ENCODE data around the gene DUSP8.
A peak's percentile ranks its signal among the peaks of the same experiment; 100 is the strongest.
"Not testable (repeated sequence)": the region's sequence is repeated elsewhere in the genome, so short reads cannot be mapped to it uniquely, and the experiment has no call there.

DUSP8 gene

GRCh38 chr11:1589191-1589963 lies 17.3 kb upstream of the DUSP8 start:
- not testable (repeated sequence) for DNase-seq (ENCODE audit: low read depth in 2 of 2)

GRCh38 chr11:1586699-1587098 lies 14.6 kb upstream of the DUSP8 start:
- DNase-seq (ENCODE audit: low read depth in 2 of 2): no peak

GRCh38 chr11:1584661-1585370 lies 12.7 kb upstream of the DUSP8 start, which contains the start of gene KRTAP5-1:
Gene KRTAP5-1 (minus strand): TSS chr11:1585283. CDS start chr11:1585249, 34 bp downstream.
- DNase-seq (ENCODE audit: low read depth in 2 of 2): not testable (repeated sequence)

GRCh38 chr11:1582909-1583308 lies 10.8 kb upstream of the DUSP8 start:
- not testable (repeated sequence) for DNase-seq (ENCODE audit: low read depth in 2 of 2)

GRCh38 chr11:1581976-1582375 lies 9.9 kb upstream of the DUSP8 start:
- DNase-seq (ENCODE audit: low read depth in 2 of 2): no peak

- no peak for DNase-seq (ENCODE audit: low read depth in 2 of 2)
Observed at GRCh38 chr11:1576825-1577224, 4.8 kb upstream of the DUSP8 start.

- not testable (repeated sequence) for DNase-seq (ENCODE audit: low read depth in 2 of 2)
Observed at GRCh38 chr11:1575756-1576155, 3.7 kb upstream of the DUSP8 start.

- no peak for DNase-seq (ENCODE audit: low read depth in 2 of 2)
Observed at GRCh38 chr11:1574933-1575242, 2.8 kb upstream of the DUSP8 start.

GRCh38 chr11:1574238-1574932 lies 2.3 kb upstream of the DUSP8 start:
- DNase-seq (ENCODE audit: low read depth in 2 of 2): peak; percentile 37 to 40

GRCh38 chr11:1573903-1574237 lies 1.8 kb upstream of the DUSP8 start:
- DNase-seq (ENCODE audit: low read depth in 2 of 2): no peak

GRCh38 chr11:1573077-1573902 lies 1.2 kb upstream of the DUSP8 start:
- DNase-seq (ENCODE audit: low read depth in 2 of 2): no peak

- DNase-seq (ENCODE audit: low read depth in 2 of 2): no peak
Observed at GRCh38 chr11:1571760-1572196, 293 bp downstream of the DUSP8 start.

- no peak for DNase-seq (ENCODE audit: low read depth in 2 of 2)
Observed at GRCh38 chr11:1570896-1571759, 943 bp downstream of the DUSP8 start.

GRCh38 chr11:1570531-1570895 lies 1.6 kb downstream of the DUSP8 start:
- DNase-seq (ENCODE audit: low read depth in 2 of 2): no peak

- no peak for DNase-seq (ENCODE audit: low read depth in 2 of 2)
Observed at GRCh38 chr11:1570001-1570453, 2.0 kb downstream of the DUSP8 start.

GRCh38 chr11:1569251-1569780 lies 2.8 kb downstream of the DUSP8 start:
- no peak for DNase-seq (ENCODE audit: low read depth in 2 of 2)

- peak in 1 of 2 donors; percentile 39 for DNase-seq (ENCODE audit: low read depth in 2 of 2)
Observed at GRCh38 chr11:1568441-1568911, 3.6 kb downstream of the DUSP8 start.

- DNase-seq (ENCODE audit: low read depth in 2 of 2): no peak
Observed at GRCh38 chr11:1567721-1568100, 4.4 kb downstream of the DUSP8 start.

- no peak for DNase-seq (ENCODE audit: low read depth in 2 of 2)
Observed at GRCh38 chr11:1567052-1567720, 4.9 kb downstream of the DUSP8 start.
